Smooth muscle cell (in vitro differentiated cells): Measurements from ENCODE around the gene AIP. TPM values are rescaled to one million over a fixed set of nuclear protein-coding genes. Genes with fewer than 3 reads are reported as not detected.

Experiments
- DNase-seq: peaks from one replicate; lab custom pipeline; 2025; ENCODE audit not compliant: unreplicated experiment; lab: John Stamatoyannopoulos, UW
- H2AFZ ChIP-seq: fragments of 200-600 bp; sonication (generic); 2 replicates; pipeline ENCODE4 v1.6.0; 2016; ENCODE audit warnings: antibody characterized with exemption, low read depth, mild to moderate bottlenecking
- H3F3A ChIP-seq: fragments of 200-600 bp; sonication (generic); 2 replicates; pipeline ENCODE4 v1.6.0; 2017; ENCODE audit warnings: antibody characterized with exemption, low read depth
- H3K27ac ChIP-seq: fragments of 200-600 bp; sonication (generic); 2 replicates; pipeline ENCODE4 v1.5.1; 2016; ENCODE audit warnings: low read depth, mild to moderate bottlenecking
- H3K27me3 ChIP-seq: fragments of 200-600 bp; sonication (generic); 2 replicates; pipeline ENCODE4 v1.6.1; 2016; ENCODE audit warnings: low read depth, mild to moderate bottlenecking
- H3K36me3 ChIP-seq: fragments of 200-600 bp; sonication (generic); 2 replicates; pipeline ENCODE4 v1.5.1; 2016; ENCODE audit warnings: low read depth
- H3K4me1 ChIP-seq: fragments of 200-600 bp; sonication (generic); 2 replicates; pipeline ENCODE4 v1.5.1; 2016; ENCODE audit warnings: low read depth
- H3K4me2 ChIP-seq: fragments of 200-600 bp; sonication (generic); 2 replicates; pipeline ENCODE4 v1.6.0; 2016; ENCODE audit warnings: mild to moderate bottlenecking
- H3K4me3 ChIP-seq: fragments of 200-600 bp; sonication (generic); 2 replicates; pipeline ENCODE4 v1.5.1; 2016; ENCODE audit warnings: mild to moderate bottlenecking
- H3K79me2 ChIP-seq: fragments of 200-600 bp; sonication (generic); 2 replicates; pipeline ENCODE4 v1.6.0; 2016; ENCODE audit warnings: low read depth, mild to moderate bottlenecking
- H3K9ac ChIP-seq: fragments of 200-600 bp; sonication (generic); 2 replicates; pipeline ENCODE4 v1.6.0; 2016; ENCODE audit warnings: low read depth
- H3K9me3 ChIP-seq: fragments of 200-600 bp; sonication (generic); replicated peaks from 2 replicates; pipeline ENCODE4 v1.5.1; 2016; ENCODE audit warnings: low read depth
- H4K20me1 ChIP-seq: fragments of 200-600 bp; sonication (generic); 2 replicates; pipeline ENCODE4 v1.6.0; 2016; ENCODE audit warnings: low read depth
- WGBS: methylation state at CpG from one replicate; pipeline ENCODE4 v1.1.7; 2016; ENCODE audit warnings: low lambda C conversion rate; 5-methylcytosine and 5-hydroxymethylcytosine counted together
- polyA plus RNA-seq: library from polyadenylated mRNA; unstranded; fragments of >200 nt; fragmentation: Nextera tagmentation; extraction: Ambion mirVana; gene quantifications from 2 replicates; pipeline ENCODE4 v1.2.1, GENCODE V29; 2016
- total RNA-seq: library from RNA; depleted of rRNA; stranded (reverse); fragments of >200 nt; gene quantifications from 2 replicates; pipeline ENCODE4 v1.2.3, GENCODE V29; 2014
- TF ChIP-seq, protein P1 (sequence below): fragments of 200-600 bp; sonication (generic); IDR thresholded peaks from 2 replicates; pipeline ENCODE4 v1.5.1; 2017; ENCODE audit warnings: borderline replicate concordance, mild to moderate bottlenecking, antibody characterized with exemption; ENCODE audit not compliant: insufficient read depth, poor library complexity, severe bottlenecking

Gene AIP
- total and polyA plus RNA-seq, 2 experiments from 2014 or later, result 36.8 to 61.5 TPM

DNA sequence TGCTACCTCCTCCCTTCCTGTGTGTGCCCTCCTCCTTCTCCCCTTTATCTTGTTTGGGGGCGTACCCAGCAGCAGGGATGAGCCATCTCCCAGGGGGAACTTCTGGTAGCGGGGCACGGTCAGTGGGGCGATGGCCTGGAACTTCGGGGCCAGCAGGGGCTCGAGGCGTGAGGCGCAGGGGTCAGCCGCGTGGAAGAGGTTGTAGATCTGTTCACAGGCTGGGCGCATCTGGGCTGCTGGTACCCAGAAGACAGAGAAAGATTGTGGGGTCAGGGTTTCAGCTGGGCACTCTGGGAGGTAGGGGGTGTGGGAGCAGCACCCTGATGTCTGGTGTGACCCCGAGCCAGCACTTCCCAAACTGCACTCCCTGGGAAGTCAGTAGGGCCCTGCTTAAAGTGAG is 13.3 kb downstream of the AIP start:
- no peaks in the 10 kb centered on the region for H3F3A ChIP-seq
- no peaks in the 10 kb centered on the region for H3K9me3 ChIP-seq
- H3K27me3 ChIP-seq, result no peaks in the 10 kb centered on the region
- no peaks in the 10 kb centered on the region for H3K79me2 ChIP-seq
- H3K4me3 ChIP-seq, result no peak overlapping the region
- no peak for DNase-seq
- no peak overlapping the region for H2AFZ ChIP-seq
- no peaks in the 10 kb centered on the region for H3K36me3 ChIP-seq
- no peak overlapping the region for H3K27ac ChIP-seq
- no peak overlapping the region for H3K9ac ChIP-seq
- 98% methylated on average over 12 of the region's 12 CpGs for WGBS
- no peak overlapping the region for H3K4me2 ChIP-seq
- H4K20me1 ChIP-seq, result no peaks in the 10 kb centered on the region
- TF ChIP-seq, protein P1, sequence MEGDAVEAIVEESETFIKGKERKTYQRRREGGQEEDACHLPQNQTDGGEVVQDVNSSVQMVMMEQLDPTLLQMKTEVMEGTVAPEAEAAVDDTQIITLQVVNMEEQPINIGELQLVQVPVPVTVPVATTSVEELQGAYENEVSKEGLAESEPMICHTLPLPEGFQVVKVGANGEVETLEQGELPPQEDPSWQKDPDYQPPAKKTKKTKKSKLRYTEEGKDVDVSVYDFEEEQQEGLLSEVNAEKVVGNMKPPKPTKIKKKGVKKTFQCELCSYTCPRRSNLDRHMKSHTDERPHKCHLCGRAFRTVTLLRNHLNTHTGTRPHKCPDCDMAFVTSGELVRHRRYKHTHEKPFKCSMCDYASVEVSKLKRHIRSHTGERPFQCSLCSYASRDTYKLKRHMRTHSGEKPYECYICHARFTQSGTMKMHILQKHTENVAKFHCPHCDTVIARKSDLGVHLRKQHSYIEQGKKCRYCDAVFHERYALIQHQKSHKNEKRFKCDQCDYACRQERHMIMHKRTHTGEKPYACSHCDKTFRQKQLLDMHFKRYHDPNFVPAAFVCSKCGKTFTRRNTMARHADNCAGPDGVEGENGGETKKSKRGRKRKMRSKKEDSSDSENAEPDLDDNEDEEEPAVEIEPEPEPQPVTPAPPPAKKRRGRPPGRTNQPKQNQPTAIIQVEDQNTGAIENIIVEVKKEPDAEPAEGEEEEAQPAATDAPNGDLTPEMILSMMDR, result no peak
- H3K4me1 ChIP-seq, result no peaks in the 10 kb centered on the region

DNA sequence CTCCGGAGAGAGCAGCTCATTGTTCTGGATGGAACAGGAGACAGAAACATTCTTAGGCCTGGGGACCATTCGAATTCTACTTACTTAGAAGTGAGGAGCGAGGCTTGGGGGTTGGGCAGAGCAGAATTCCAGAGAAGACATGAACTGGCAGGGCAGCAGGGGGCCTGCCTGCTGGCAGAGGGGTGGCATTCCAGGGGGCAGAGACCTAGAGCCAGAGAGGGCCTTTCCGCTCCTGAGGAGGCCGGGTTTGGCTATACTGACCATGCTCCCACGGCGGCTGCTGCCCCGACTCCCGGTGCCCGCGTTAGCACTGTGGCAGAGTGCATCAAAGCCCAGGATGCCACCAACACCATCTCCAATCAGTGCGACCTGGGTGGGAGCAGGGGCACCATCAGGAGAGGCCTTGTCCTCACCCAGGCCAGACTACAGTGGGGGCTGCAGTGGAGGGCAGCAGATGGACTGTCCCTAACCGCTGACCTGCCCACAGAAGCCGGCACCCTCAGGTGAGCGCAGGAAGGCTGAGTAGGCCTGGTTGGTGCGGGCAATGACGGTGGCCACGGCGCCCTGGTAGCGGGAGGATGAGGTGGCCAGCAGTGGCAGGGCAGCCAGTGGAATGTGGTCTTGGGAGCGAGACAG is 14.9 kb downstream of the AIP start:
- Histone ChIP-seq H3K4me2 (no peak overlapping the region), H4K20me1 (peaks cover 5% of the 10 kb centered on the region), H3F3A (no peaks in the 10 kb centered on the region), H3K27me3 (no peaks in the 10 kb centered on the region), H3K4me3 (no peak overlapping the region), H3K79me2 (peaks cover 2% of the 10 kb centered on the region), H2AFZ (no peak overlapping the region), H3K9me3 (no peaks in the 10 kb centered on the region), H3K27ac (no peak overlapping the region), H3K36me3 (no peaks in the 10 kb centered on the region), H3K4me1 (no peaks in the 10 kb centered on the region), H3K9ac (no peak overlapping the region)
- TF ChIP-seq, protein P1, result no peak
- no peak for DNase-seq
- 97% methylated on average over 21 of the region's 21 CpGs for WGBS

DNA sequence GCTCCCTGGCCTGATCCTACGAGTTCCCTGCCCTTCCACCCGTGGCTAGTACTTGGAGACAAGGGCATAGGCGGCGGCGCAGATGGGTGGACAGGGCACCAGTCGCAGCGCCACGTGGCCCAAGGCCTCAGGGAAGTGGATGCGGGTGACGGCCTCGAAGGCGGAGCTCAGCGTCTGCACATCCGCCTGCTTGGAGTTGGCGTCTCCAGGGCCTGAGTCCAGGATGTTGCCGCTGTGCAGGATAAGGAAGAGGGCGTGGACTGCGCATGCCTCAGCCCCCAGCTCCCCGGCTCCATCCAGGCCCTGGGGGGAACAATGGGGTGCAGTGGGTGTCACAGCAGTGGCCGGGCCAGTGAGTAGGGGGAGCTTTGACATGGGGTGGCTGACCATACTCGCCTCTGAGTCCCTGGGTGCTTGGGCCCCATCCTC is 15.7 kb downstream of the AIP start:
- peaks cover 13% of the 10 kb centered on the region for H4K20me1 ChIP-seq
- no peak for DNase-seq
- no peaks in the 10 kb centered on the region for H3K27me3 ChIP-seq
- no peak overlapping the region for H3K27ac ChIP-seq
- TF ChIP-seq, protein P1, result no peak
- H3K4me3 ChIP-seq, result no peak overlapping the region
- H2AFZ ChIP-seq, result no peak overlapping the region
- no peaks in the 10 kb centered on the region for H3K9me3 ChIP-seq
- no peak overlapping the region for H3K9ac ChIP-seq
- no peaks in the 10 kb centered on the region for H3F3A ChIP-seq
- H3K36me3 ChIP-seq, result no peaks in the 10 kb centered on the region
- peaks cover 8% of the 10 kb centered on the region for H3K79me2 ChIP-seq
- H3K4me2 ChIP-seq, result no peak overlapping the region
- H3K4me1 ChIP-seq, result peaks cover 6% of the 10 kb centered on the region
- WGBS, result 96% methylated on average over 21 of the region's 21 CpGs
